ENCODE data around the gene CCSER2. TPM values are rescaled to one million over a fixed set of nuclear protein-coding genes. Genes with fewer than 3 reads are reported as not detected.
A peak's percentile ranks its signal among the peaks of the same experiment; 100 is the strongest.
"Not testable (repeated sequence)": the region's sequence is repeated elsewhere in the genome, so short reads cannot be mapped to it uniquely, and the experiment has no call there.

Gene CCSER2
- total RNA-seq, 1 donor: 40.8 TPM

DNA sequence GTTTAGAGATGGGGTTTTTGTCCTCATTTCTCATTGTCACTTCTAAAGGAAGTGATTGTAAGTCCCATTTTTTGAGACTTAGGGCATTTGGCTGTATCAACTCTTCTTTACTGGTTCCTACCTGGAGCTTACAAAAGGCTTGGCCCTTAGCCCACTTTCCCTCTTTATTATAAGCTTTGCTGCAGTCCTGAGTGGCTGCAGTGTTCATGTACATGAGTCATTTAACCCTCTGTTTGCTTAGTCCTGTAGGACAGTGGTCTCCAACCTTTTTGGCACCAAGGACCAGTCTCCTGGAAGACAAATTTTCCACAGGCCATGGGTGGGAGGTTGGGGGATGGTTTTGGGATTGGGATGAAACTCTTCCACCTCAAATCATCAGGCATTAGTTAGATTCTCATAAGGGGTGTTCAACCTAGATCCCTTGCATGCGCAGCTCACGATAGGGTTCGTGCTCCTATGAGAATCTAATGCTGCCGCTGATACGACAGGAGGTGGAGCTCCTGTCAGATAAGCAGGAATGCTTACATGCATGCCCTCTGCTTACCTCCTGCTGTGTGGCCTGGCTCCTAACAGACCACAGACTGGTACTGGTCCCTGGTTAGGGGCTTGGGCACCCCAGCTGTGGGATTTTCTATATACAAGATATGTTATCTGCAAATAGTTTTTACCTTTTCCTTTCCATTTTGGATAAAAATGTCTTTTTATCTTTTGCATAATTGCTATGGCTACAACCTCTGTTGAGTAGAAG is 99.7 kb downstream of the CCSER2 start:
- no peak for DNase-seq (ENCODE audit: low read depth)
- TF ChIP-seq, protein P1, sequence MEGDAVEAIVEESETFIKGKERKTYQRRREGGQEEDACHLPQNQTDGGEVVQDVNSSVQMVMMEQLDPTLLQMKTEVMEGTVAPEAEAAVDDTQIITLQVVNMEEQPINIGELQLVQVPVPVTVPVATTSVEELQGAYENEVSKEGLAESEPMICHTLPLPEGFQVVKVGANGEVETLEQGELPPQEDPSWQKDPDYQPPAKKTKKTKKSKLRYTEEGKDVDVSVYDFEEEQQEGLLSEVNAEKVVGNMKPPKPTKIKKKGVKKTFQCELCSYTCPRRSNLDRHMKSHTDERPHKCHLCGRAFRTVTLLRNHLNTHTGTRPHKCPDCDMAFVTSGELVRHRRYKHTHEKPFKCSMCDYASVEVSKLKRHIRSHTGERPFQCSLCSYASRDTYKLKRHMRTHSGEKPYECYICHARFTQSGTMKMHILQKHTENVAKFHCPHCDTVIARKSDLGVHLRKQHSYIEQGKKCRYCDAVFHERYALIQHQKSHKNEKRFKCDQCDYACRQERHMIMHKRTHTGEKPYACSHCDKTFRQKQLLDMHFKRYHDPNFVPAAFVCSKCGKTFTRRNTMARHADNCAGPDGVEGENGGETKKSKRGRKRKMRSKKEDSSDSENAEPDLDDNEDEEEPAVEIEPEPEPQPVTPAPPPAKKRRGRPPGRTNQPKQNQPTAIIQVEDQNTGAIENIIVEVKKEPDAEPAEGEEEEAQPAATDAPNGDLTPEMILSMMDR (IDR thresholded peaks at IDR 0.05; ENCODE audit: insufficient read depth, low read length): no peak

DNA sequence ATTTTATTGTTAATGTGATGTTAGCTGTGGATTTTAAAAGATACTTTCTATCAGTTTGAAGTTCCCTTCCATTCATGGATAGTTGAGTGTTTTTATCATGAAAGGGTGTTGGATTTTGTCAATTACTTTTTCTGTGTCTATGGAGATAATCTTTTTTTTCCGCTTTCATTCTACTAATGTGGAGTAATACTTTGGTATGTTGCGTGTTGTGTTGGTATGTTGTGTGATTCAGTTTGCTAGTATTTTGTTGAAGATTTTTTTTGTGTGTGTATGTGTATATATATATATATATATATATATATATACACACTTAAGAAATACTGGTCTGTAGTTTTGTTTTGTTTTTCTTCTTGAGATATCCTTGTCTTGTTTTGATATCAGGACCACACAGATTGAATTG is 100.3 kb downstream of the CCSER2 start:
- DNase-seq (ENCODE audit: low read depth): peak; percentile 40
- no peak overlapping the region for H3K4me3 ChIP-seq (ENCODE audit: low read depth, low read length)
- TF ChIP-seq, protein P1 (IDR thresholded peaks at IDR 0.05; ENCODE audit: insufficient read depth, low read length): no peak

More for the DNA sequence above, 99.7 kb downstream of the CCSER2 start:
- no peak overlapping the region for H3K4me3 ChIP-seq (ENCODE audit: low read depth, low read length)

DNA sequence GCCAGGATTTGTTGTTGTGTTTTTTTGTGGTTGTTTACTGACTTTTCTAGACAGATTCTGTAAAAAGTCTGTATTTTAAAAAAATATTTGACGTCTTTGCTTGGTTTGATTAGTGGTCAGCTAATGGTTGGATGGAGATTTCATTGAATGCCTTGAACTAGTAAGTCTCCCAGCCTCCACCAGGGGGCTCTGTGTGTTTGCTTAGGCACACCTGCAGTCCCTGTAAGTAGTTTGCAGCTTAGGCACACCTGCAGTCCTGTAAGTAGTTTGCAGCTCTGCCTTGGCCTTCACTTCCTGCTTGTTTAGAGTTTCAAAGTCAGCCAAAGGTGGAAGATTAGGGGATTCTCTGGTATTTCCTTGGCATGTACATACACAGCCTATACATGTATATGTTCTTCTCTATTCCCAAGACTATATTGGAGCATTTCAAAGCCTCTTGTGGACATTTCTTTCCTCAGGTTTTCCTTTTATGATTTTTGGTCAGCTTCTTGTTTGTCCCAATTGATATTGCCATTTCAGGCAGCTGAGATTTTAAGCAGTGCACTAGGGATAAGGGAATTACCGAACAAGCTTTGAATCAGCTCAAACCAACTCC is 101.6 kb downstream of the CCSER2 start:
- TF ChIP-seq, protein P1 (IDR thresholded peaks at IDR 0.05; ENCODE audit: insufficient read depth, low read length): peak; percentile 77
- peak; percentile 57 for DNase-seq (ENCODE audit: low read depth)
- no peak overlapping the region for H3K4me3 ChIP-seq (ENCODE audit: low read depth, low read length)

DNA sequence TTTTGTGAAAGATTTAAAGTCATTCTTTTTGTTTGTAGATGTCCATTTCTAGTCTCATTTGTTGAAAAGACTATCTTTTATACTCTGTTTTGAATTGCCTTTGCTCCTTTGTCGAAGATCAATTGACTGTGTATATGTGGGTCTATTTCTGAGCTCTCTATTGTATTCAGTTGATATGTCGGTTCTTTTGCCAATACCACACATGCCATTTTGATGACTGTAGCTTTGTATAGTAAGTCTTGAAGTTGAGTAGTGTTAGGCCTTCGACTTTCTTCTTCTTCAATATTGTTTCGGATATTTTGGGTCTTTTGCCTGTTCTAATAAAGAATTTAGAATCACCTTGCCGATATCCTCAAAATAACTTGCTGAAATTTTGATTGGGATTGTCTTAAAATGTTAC is 104.5 kb downstream of the CCSER2 start:
- TF ChIP-seq, protein P1 (IDR thresholded peaks at IDR 0.05; ENCODE audit: insufficient read depth, low read length): no peak
- DNase-seq (ENCODE audit: low read depth): peak; percentile 27
- no peak overlapping the region for H3K4me3 ChIP-seq (ENCODE audit: low read depth, low read length)

DNA sequence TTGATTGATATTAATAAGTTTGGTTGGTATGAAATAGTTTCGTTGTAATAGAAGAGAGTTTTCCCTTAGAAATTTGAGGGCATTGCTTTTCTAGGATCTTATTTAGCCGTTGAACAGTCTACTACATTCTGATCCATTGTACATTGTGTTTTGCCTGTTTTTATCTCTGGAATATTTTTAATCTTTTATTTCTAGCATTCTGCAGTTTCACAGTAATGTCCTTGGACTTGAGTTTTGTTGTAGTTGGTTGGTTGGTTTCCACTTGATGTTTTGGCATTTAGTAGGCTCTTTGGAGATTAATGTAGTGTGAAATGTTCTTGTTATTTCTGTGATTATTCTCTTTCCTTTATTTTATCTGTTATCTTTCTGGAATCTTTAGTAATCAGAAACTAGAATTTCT is 112.4 kb downstream of the CCSER2 start:
- no peak for DNase-seq (ENCODE audit: low read depth)
- TF ChIP-seq, protein P1 (IDR thresholded peaks at IDR 0.05; ENCODE audit: insufficient read depth, low read length): no peak
- H3K4me3 ChIP-seq (ENCODE audit: low read depth, low read length): no peak overlapping the region

DNA sequence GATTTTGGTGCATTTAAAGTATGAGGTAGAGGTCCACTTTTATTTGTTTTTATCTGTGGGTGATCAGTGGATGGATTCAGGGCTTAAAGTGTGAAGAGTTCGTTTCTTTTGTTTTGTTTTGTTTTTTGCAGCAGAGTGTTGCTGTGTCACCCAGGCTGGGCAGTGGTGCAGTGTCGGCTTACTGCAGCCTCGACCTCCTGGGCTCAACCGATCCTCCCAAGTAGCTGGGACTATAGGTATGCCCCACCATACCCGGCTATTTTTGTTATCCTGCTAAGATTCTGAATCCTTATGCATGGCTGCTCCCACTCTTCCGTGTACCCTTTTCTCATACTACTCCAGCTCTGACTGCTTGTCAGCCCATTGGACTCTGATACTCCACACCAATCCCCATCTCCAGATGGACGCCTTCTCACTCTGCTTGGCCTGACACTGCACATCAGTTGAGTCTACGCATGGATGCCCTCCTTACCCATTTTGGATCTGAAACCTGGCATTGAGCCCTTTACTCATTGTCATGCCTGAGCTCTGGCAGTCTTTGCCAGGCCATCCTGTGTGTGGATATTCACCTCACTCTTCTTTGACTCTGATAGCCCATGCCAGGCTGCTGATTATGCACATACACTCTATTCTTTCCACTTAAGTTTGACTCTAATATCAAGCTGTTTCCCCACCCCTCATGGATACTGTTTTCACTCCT is 119.5 kb downstream of the CCSER2 start:
- TF ChIP-seq, protein P1 (IDR thresholded peaks at IDR 0.05; ENCODE audit: insufficient read depth, low read length): no peak
- H3K4me3 ChIP-seq (ENCODE audit: low read depth, low read length): no peak overlapping the region
- DNase-seq (ENCODE audit: low read depth): no peak

DNA sequence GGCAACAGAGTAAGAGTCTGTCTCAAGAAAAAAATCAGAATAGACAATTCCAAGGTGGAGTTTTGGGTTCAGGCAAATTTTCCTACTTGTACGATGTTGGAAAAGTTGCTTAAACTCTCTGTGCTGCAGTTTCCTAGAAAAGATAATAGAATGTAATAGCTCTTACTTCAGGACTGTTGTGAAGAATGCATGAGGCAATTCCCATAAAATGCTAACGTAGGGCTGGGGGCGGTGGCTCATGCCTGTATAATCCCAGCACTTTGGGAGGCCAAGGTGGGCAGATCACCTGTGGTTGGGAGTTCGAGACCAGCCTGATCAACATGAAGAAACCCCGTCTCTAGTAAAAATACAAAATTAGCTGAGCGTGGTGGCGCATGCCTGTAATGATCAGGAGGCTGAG is 121.0 kb downstream of the CCSER2 start:
- H3K4me3 ChIP-seq (ENCODE audit: low read depth, low read length); DNase-seq (ENCODE audit: low read depth): not testable (repeated sequence)
